CD4-positive, alpha-beta T cell (primary cell): Measurements from ENCODE around the gene MPRIP. TPM values are rescaled to one million over a fixed set of nuclear protein-coding genes. Genes with fewer than 3 reads are reported as not detected.

Experiments
- ATAC-seq: fragments of 200-7000 bp; cut with Tn5 transposase; one replicate; pipeline ENCODE4 v1.10.0; 2022; ENCODE audit warnings: mild to moderate bottlenecking; ENCODE audit not compliant: poor library complexity
- CTCF ChIA-PET: fragments of 350-600 bp; sonication (Branson Sonifier 250); formaldehyde crosslinking; loops from one replicate; lab custom pipeline; 2021; ENCODE audit warnings: antibody characterized with exemption, inconsistent platforms; lab: Charles Lee
- POLR2A ChIA-PET: fragments of 350-600 bp; sonication (Branson Sonifier 250); formaldehyde crosslinking; loops from one replicate; lab custom pipeline; 2021; ENCODE audit warnings: antibody characterized with exemption, inconsistent platforms; lab: Charles Lee
- DNase-seq, 14 experiments: peaks; one replicate each; pipeline ENCODE4 v3.0.0-alpha.2; 2013 to 2020; ENCODE audit warnings: mixed read lengths in 2 of 14
- H3K27ac ChIP-seq, 2 donors: one replicate each; pipeline versions ENCODE4 v1.5.1 to v1.7.0; 2013; ENCODE audit warnings: low read length in 2 of 2, low read depth in 1 of 2, mild to moderate bottlenecking in 1 of 2
- H3K27me3 ChIP-seq, 2 experiments: 1 replicate in 1 of 2; 2 replicates in 1 of 2; pipeline versions ENCODE4 v1.6.1 to v1.7.0; 2013; ENCODE audit warnings: low read length in 2 of 2, control low read depth in 1 of 2, mild to moderate bottlenecking in 1 of 2, moderate library complexity in 1 of 2; ENCODE audit not compliant: insufficient read depth in 2 of 2, control insufficient read depth in 1 of 2
- H3K36me3 ChIP-seq: one replicate; pipeline ENCODE4 v1.6.1; 2013; ENCODE audit warnings: low read length, control low read depth; ENCODE audit not compliant: insufficient read depth
- H3K4me1 ChIP-seq: one replicate; pipeline ENCODE4 v1.6.1; 2013; ENCODE audit warnings: low read length, control low read depth; ENCODE audit not compliant: insufficient read depth
- H3K4me3 ChIP-seq: one replicate; pipeline ENCODE4 v1.5.1; 2013; ENCODE audit warnings: mild to moderate bottlenecking, low read length, moderate library complexity
- H3K9me3 ChIP-seq, 2 experiments: 1 replicate in 1 of 2; 2 replicates in 1 of 2; pipeline versions ENCODE4 v1.6.1 to v1.7.0; 2013; ENCODE audit warnings: low read length in 2 of 2, mild to moderate bottlenecking in 2 of 2, control low read depth in 1 of 2, moderate library complexity in 1 of 2; ENCODE audit not compliant: control insufficient read depth in 1 of 2, insufficient read depth in 1 of 2
- H3K27ac Mint-ChIP-seq: one replicate; pipeline ENCODE4 v1.8.0; 2020; ENCODE audit warnings: mixed read lengths
- H3K27me3 Mint-ChIP-seq: one replicate; pipeline ENCODE4 v1.8.0; 2021; ENCODE audit warnings: mixed read lengths
- H3K36me3 Mint-ChIP-seq: one replicate; pipeline ENCODE4 v1.8.0; 2021; ENCODE audit warnings: low read depth, mixed read lengths
- H3K4me1 Mint-ChIP-seq: one replicate; pipeline ENCODE4 v1.8.0; 2021; ENCODE audit warnings: low read depth, mixed read lengths
- H3K4me3 Mint-ChIP-seq: one replicate; pipeline ENCODE4 v1.8.0; 2020; ENCODE audit warnings: mild to moderate bottlenecking, mixed read lengths
- H3K9me3 Mint-ChIP-seq: one replicate; pipeline ENCODE4 v1.8.0; 2020; ENCODE audit warnings: mixed read lengths
- CTCF ChIP-seq: fragments of 200-600 bp; IDR thresholded peaks from one replicate; pipeline ENCODE4 v1.8.0; 2022; ENCODE audit warnings: antibody characterized with exemption, mild to moderate bottlenecking
- intact Hi-C, 2 experiments: fragments of 100-400 bp; cut with DNase I in 1 of 2; cut with micrococcal nuclease in 1 of 2; formaldehyde crosslinking; loops; one replicate each; pipeline versions ENCODE4 v1.15.1 to v1.9.0; 2023 to 2025; cut with DNase I, micrococcal nuclease
- total RNA-seq, 174 experiments: library from RNA in 2 of 174; stranded (reverse) in 2 of 174; gene quantifications; one replicate each; pipeline ENCODE4 v1.2.3 and lab custom pipeline; 2021 to 2026

The MPRIP gene
- total RNA-seq, 2 experiments from 2014 or later: 176 to 188 TPM

- Histone ChIP-seq H3K36me3 (peaks cover 8% of the 10 kb centered on the region), H3K27me3 (no peaks in the 10 kb centered on the region), H3K27ac (peak within 1 kb of the TSS; percentile 85 to 91), H3K4me1 (peaks cover 26% of the 10 kb centered on the region), H3K9me3 (no peaks in the 10 kb centered on the region), H3K4me3 (peak within 1 kb of the TSS; percentile 99)
- POLR2A ChIA-PET: interaction anchor here (0.6 to 2.5 kb wide), 20 partner anchors 10 to 221 kb away, joined by 3 to 14 read pairs (median 4); partner anchors contain the start of genes COPS3 and PLD6
- CTCF ChIA-PET: interaction anchor here (0.8 to 1.0 kb wide), 2 partner anchors 39 to 95 kb away, joined by 3 read pairs; no protein-coding TSS in a partner anchor
- peak; percentile 78 to 95 (median 87) for DNase-seq
- Mint-ChIP-seq H3K4me1 (peaks cover 33% of the 10 kb centered on the region), H3K27me3 (no peaks in the 10 kb centered on the region), H3K36me3 (peaks cover 24% of the 10 kb centered on the region), H3K9me3 (no peaks in the 10 kb centered on the region), H3K27ac (peak within 1 kb of the TSS; percentile 98), H3K4me3 (peak within 1 kb of the TSS; percentile 96)
- ATAC-seq: peak; percentile 91
- intact Hi-C loops: loop anchor here (1.0 to 5.0 kb wide), 7 partner anchors 31 to 194 kb away; partner anchors contain the start of genes COPS3 (in 2 of the 2), MPRIP (in 1 of the 2), NT5M (in 1 of the 2) and PLD6 (in 1 of the 2)
- TF ChIP-seq CTCF: no peak
These were observed 195.0 kb downstream of the MPRIP start, which contains the start of gene FLCN for GRCh38 chr17:17237026-17237799. TSS of gene FLCN (minus strand) at chr17:17237168. CDS start at chr17:17228137, 9,031 bp downstream.

GRCh38 chr17:17239832-17240231, 197.6 kb downstream of the MPRIP start:
- H3K9me3 Mint-ChIP-seq: no peaks in the 10 kb centered on the region
- intact Hi-C loops: loop anchor here in 1 of 2 experiments (5.0 to 10.0 kb wide), 2 partner anchors 62 to 235 kb away; partner anchors contain the start of gene NT5M
- Histone ChIP-seq H3K36me3 (no peaks in the 10 kb centered on the region), H3K4me1 (peaks cover 26% of the 10 kb centered on the region), H3K4me3 (no peak overlapping the region), H3K9me3 (no peaks in the 10 kb centered on the region), H3K27me3 (no peaks in the 10 kb centered on the region), H3K27ac (no peak overlapping the region)
- no peak for TF ChIP-seq CTCF
- no peaks in the 10 kb centered on the region for H3K27me3 Mint-ChIP-seq
- POLR2A ChIA-PET: interaction anchor here (0.6 kb wide), 1 partner anchor 875 kb away, joined by 3 read pairs; no protein-coding TSS in a partner anchor
- DNase-seq: no peak
- H3K36me3 Mint-ChIP-seq: peaks cover 21% of the 10 kb centered on the region
- peaks cover 28% of the 10 kb centered on the region for H3K4me1 Mint-ChIP-seq
- no peak for ATAC-seq
- peak overlapping the region; percentile 47 for H3K27ac Mint-ChIP-seq
- CTCF ChIA-PET: no interaction called here
- peak overlapping the region; percentile 84 for H3K4me3 Mint-ChIP-seq

GRCh38 chr17:17241656-17242055, 199.4 kb downstream of the MPRIP start:
- no peaks in the 10 kb centered on the region for H3K9me3 ChIP-seq
- ChIA-PET POLR2A (no interaction called here), CTCF (no interaction called here)
- ATAC-seq: no peak
- H3K36me3 ChIP-seq: peaks cover 10% of the 10 kb centered on the region
- intact Hi-C loops: loop anchor here in 1 of 2 experiments (10.0 kb wide), 1 partner anchor 237 kb away; no protein-coding TSS in a partner anchor
- no peak for TF ChIP-seq CTCF
- H3K27me3 ChIP-seq: no peaks in the 10 kb centered on the region
- H3K4me3 ChIP-seq: no peak overlapping the region
- DNase-seq: peak in 1 of 14 experiments; percentile 6
- peaks cover 11% of the 10 kb centered on the region for H3K4me1 Mint-ChIP-seq
- no peaks in the 10 kb centered on the region for H3K27me3 Mint-ChIP-seq
- no peak overlapping the region for H3K4me3 Mint-ChIP-seq
- H3K4me1 ChIP-seq: peaks cover 10% of the 10 kb centered on the region
- H3K27ac ChIP-seq: no peak overlapping the region
- peaks cover 12% of the 10 kb centered on the region for H3K36me3 Mint-ChIP-seq
- H3K9me3 Mint-ChIP-seq: no peaks in the 10 kb centered on the region
- H3K27ac Mint-ChIP-seq: no peak overlapping the region
